Measurements from ENCODE around the gene LIPC.

Gene LIPC

GRCh38 chr15:58590236-58590635, 158.4 kb downstream of the LIPC start:
- in situ Hi-C loops (cut with MboI; ENCODE audit: low sequenced_read_pairs, unreplicated experiment), result no loop called here
- TF ChIP-seq CTCF (IDR thresholded peaks at IDR 0.05; ENCODE audit: borderline replicate concordance, control extremely low read depth, extremely low read depth, insufficient read depth, missing control alignments), result no peak
- DNase-seq (ENCODE audit: low spot score), result no peak

- no peak for DNase-seq (ENCODE audit: low spot score)
- no peak for TF ChIP-seq CTCF (IDR thresholded peaks at IDR 0.05; ENCODE audit: borderline replicate concordance, control extremely low read depth, extremely low read depth, insufficient read depth, missing control alignments)
- in situ Hi-C loops (cut with MboI; ENCODE audit: low sequenced_read_pairs, unreplicated experiment), result no loop called here
Observed at GRCh38 chr15:58590926-58591325, 159.1 kb downstream of the LIPC start.

GRCh38 chr15:58593870-58594269, 162.1 kb downstream of the LIPC start:
- DNase-seq (ENCODE audit: low spot score), result no peak
- TF ChIP-seq CTCF (IDR thresholded peaks at IDR 0.05; ENCODE audit: borderline replicate concordance, control extremely low read depth, extremely low read depth, insufficient read depth, missing control alignments), result no peak
- in situ Hi-C loops (cut with MboI; ENCODE audit: low sequenced_read_pairs, unreplicated experiment), result no loop called here

- DNase-seq (ENCODE audit: low spot score), result peak; percentile 21
- in situ Hi-C loops (cut with MboI; ENCODE audit: low sequenced_read_pairs, unreplicated experiment), result no loop called here
- no peak for TF ChIP-seq CTCF (IDR thresholded peaks at IDR 0.05; ENCODE audit: borderline replicate concordance, control extremely low read depth, extremely low read depth, insufficient read depth, missing control alignments)
Observed at GRCh38 chr15:58594898-58595297, 163.1 kb downstream of the LIPC start.

- DNase-seq (ENCODE audit: low spot score), result no peak
- in situ Hi-C loops (cut with MboI; ENCODE audit: low sequenced_read_pairs, unreplicated experiment), result no loop called here
- no peak for TF ChIP-seq CTCF (IDR thresholded peaks at IDR 0.05; ENCODE audit: borderline replicate concordance, control extremely low read depth, extremely low read depth, insufficient read depth, missing control alignments)
Observed at GRCh38 chr15:58595516-58596263, 163.9 kb downstream of the LIPC start.

GRCh38 chr15:58597943-58598828, 166.4 kb downstream of the LIPC start:
- TF ChIP-seq CTCF (IDR thresholded peaks at IDR 0.05; ENCODE audit: borderline replicate concordance, control extremely low read depth, extremely low read depth, insufficient read depth, missing control alignments), result no peak
- no peak for DNase-seq (ENCODE audit: low spot score)
- in situ Hi-C loops (cut with MboI; ENCODE audit: low sequenced_read_pairs, unreplicated experiment), result no loop called here

All from GM13976 (cell line).